ENCODE results near the gene DLGAP4.

Gene DLGAP4

DNA sequence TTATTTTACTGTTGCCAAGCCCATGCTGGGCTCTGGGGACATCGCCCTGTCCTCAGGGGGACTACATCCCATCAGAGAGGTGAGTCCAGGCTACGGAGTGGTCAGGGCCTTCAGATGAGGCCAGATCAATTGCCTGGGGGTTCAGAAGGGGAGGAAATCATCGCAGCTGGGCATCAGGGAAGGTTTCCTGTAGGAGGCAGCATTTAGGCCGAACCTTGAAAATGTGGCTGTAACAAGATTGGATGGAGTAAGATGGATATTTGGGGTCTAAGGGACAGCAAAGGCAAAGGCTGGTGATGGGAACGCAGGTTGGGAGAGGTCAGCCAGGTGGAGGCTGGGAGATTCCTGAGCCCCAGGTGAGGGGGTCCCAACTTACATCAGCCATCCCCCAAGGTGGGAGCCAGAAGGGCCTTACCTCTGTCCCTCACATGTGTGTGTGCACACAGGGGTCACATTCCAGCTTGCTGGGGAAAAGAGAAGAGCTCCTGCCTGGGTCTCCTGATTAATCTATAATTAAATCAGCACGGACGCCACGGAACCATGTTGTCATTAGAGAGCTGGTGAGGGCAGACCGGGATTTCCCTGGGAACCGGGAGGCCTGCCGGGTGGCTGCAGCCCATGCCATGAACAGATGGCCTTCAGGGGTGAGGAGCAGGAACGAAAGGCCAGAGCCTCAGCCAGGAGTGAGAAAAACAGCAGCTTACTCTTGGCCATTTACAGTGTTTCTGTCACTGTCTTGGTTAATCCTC, 30.5 kb upstream of the DLGAP4 start:
- DNase-seq: no peak

DNA sequence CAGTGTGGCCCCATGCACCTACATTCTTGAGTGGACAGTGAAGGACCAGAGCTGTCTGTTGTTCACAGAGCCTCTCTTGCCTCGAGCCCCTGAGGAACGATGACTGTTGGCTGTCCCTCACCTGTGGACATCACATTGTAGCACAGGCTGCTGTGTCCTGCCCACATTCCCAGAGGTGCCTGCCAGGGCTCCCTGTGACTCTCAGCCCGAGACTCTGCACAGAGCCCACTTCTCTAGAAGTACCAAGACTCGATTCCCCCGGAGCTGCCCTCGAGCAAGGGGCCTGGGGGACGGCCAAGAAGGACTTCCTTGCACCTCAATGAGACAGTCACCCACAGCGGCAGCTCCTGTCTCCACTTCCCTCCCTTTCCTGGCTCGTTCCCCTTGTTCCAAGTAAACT, 28.6 kb upstream of the DLGAP4 start:
- no peak for DNase-seq

DNA sequence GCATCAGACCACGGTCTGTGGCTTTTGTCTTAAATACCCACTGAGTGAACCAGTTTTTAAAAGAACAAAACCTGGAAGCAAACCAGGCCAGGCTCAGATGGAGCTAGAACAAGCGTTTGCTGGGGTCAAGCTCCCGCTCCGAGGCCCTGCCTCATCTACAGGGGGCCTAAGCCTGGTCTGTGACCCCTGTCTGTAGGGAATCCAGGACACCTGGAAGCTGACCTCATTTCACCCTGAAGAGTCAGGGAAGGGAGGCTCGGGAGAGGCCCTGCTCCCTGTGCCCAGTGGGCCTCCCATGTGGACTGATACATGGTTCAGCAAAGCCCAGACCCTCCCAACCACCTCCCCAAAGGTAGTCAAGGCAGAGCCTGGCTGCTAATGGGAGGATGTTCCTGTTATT, 26.8 kb upstream of the DLGAP4 start:
- no peak for DNase-seq

DNA sequence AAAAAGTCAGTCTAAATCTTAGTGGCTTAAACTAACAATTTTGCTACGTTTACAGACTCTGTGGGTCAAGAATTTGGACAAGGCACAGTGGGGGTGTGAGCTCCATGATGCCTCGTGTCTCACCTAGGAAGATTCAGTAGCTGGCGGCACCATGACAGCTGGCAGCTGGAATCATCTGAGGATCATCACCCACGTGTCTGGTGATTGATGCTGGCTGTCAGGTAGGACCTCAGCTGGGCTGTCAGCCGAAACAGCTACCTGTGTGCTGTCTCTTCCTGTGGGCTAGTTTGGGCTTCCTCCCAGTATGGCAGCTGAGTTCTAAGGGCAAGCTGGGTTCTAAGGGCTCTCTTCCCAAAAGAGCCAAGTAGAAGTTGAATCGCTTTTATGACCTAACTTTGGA, 26.4 kb upstream of the DLGAP4 start:
- DNase-seq: no peak

DNA sequence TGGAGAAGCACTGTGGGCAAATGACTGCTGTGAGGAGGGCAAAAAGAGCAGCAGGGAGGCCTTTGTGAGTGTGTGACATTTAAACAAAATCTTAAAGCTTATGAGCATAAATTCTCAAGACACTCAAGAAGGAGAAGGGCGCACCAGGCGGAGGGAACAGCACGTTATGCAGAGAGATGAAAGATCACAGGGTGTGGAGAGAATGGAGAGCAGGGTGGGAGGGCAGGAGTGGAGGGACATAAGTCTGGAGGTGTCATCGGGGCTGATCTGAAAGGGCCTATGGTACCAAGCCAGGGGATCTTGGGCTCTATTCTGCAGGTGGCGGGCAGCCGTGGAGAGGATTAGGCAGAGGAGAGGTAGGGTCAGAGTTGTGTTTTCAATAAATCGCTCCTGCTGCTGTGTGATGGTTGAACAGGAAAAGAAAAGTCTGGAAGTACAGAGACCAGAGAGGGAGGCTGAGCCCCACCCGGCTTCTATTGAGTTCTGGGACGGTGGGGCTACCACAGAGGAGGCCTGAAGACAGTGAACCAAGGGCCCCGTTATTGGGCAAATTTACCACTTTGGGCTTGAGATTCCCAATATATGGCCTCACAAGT, 24.3 kb upstream of the DLGAP4 start:
- no peak for DNase-seq

DNA sequence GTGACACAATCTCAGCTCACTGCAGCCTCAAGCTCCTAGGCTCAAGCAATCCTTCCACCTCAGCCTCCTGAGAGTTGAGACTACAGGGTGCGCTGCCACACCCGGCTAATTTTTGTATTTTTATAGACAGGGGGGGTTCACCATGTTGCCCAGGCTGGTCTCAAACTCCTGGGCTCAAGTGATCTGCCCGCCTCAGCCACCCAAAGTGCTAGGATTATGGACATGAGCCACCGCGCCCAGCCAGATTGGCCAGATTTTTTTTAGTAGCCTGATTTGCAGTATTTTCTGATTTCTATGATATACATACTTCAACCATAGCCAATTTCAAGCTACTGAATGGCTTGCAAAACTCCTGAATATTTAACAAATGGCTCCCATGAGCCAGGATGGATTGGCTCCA, 21.4 kb upstream of the DLGAP4 start:
- DNase-seq: no peak

DNA sequence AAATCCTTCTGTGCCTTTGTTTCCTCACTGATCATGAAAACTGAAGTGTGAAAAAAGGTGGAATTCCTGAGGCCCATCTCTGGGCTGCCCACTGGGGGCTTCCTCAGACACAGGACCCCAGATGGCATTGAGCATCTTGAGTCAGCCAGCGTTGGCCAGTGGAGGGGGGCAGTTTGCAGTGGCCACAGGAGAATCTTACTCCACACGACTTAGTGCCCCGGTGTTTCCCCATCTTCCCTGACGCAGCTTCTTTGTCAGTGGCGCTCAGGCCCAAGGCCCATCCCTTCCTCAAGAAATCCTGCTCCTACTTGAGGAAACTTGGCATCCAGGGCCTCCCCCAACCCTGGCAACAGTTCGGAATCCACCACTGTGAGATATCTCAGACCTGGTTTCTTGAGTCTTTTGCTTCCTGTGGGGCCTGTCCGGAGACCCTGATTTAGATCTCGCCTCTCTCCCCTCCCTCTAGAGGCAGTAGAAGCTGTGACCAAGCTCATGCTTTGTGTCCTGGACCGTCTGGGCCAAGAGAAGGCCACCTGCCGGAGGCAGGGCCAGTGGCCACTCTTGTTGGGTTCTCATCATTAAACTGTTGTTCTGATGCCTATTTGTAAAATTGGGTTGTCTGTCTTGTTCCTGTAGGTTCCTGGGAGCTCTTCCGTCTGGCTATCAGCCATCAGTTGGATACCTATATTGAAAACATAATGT, 20.2 kb upstream of the DLGAP4 start:
- no peak for DNase-seq

DNA sequence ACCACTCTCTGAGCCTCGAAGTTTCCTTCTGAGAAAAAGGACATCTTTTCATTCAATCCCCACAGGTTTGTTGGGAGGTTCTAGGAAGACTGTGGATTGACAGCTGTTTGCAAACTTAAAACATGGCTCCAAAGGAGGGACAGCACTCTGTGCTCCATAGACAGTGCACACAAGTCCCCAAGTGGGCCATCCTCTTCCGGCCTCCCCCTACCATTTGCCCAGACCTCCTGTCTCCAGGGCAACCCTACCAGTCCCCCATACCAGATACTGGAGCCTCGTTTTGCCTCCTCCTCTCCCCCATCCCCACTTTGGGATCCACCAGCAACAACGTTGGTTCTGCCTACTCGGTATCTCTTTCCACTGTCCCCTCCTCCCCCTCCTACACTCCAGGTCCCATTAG, 8.5 kb upstream of the DLGAP4 start:
- no peak for DNase-seq

DNA sequence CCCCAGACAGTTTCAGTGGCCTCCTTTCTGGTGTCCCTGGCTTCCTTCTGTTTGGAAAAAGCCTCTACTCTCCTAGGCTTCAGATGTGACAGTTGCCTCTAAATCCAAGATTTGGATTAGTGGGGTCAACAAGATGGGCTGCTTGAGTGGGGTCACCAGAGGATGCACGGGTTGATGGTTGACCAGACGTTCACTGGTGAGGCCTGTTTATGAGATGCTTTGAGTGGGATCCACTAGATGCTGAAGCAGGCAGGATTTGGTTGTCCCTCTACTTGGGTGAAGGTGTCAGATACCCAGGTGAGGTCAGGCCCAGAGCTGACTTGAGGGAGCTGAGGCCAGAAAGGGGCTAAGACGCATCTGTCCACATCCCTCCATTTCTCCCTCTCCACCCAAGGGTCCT, 8.1 kb upstream of the DLGAP4 start:
- DNase-seq: no peak

DNA sequence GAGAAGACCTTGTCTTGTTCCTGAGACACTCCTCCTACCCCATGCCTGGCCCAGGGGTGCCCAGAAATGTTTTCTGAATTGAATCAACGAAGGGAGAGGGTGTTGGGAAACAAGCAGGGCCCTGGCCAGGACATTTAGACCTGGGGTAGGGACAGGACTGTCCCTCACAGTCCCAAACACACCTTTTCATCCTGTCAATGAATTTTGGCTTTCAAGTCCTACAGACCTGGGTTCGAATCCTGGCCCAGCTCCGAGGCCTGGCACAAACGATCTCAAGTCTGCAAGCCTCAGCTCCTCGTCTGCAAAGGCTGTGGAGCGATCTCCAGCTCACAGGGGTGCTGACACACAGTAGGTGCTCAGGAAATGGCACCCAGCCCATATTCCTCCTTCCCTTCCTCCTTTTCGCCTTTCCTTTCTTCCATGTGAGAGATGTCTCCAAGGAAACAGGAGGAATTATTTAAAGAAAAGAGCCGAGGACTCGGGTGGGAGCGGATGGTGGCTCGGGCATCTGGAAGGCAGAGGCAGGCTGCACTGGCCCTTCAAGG, 7.3 kb upstream of the DLGAP4 start:
- no peak for DNase-seq

DNA sequence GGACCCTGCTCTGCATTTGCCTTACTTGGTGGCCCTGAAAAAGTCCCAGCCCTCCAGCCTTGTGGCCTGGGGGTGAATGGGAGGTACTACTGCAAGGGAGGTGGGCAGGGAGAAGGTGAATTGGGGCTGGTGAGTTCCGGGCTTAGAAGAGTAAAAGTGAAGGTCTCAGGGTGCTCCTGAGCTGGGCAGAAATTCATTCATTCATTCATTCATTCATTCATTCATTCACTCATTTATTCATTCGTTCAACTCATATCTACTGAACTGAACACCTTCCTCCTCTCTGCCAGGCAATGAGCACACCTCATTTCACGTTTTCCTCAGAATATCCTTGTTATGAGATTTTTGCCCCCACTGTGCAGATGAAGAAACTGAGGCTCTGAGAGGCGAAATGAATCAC, 6.7 kb upstream of the DLGAP4 start:
- DNase-seq: no peak

DNA sequence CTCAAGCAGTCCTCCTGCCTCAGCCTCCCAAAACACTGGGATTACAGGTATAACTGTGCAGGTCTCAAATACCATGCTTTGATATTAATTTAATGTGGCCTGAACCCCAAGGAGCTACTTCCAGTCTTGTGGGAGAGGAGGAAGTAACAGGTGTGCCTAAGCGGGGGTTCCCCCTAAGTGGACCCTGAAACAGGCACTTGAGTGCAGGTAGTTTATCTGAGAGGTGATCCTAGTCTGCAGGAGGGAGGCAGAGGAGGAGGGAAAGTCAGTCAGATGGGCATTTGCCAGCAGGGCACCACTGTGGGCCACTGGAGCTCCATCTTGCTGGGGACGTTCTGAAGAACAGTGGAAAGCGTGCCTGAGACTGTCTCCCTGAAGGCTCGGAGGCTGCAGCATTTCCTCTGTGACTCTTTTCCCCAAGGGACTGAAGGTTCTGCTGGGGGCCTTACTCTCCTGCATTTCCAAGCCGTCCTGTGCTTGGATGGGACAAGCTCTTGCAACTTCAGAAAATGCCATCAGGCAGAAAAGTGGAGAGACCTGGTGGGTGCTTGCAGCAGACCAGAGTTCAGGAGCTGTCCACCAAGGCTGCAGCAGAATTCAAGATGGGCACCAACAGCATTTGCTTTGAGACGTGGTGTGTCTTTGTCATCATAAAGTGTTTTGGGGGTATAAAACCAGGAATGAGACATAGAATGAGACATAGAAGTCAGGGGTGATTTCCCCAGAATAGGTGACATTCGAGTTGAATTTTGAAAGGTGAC, 4.6 kb upstream of the DLGAP4 start:
- no peak for DNase-seq

DNA sequence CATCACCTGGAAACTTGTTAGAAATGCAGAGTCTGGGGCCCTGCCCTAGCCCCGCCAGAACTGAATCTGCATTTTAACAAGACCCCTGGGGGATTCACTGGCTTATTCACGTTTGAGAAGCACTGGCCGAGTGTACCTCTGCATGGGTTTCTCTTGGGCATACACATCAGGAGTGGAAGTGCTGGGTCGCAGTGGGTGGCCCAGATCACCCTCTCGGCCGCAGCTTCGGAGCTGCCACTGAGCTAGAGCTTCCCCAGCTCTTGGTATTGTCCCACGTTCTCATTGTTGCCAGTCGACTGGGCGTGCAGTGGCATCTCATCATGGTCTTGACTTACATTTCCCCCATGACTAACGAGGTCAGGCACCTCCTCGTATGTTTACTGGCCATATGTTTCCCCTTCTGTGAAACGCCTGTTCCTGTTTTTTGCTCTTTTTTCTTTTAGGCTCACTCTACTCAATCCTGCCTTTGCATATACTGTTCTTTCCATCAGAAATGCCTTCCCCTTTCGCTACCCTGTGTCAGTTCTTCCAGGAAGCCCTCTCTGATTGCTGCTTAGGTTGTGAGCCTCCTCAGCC, 3.0 kb upstream of the DLGAP4 start:
- DNase-seq: peak; percentile 29

DNA sequence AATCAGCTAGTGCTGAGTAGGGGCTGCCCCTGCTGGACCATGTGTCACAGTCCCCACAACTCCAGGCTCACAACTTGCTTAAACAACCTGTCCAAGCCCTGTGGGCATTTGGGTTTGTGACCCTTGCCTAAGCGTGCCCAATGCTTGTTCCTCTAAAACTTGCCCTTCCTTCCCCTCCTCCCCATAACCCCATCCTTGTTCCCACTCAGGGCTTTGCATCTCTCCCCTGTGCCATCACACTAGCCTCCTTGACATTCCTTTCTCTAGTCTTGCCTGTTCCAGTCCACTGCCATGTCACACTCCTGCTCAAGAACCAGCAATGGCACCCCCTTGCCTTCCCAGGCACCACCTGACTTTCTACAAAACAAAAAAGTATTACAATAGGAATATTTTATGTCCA, 2.3 kb upstream of the DLGAP4 start:
- no peak for DNase-seq

DNA sequence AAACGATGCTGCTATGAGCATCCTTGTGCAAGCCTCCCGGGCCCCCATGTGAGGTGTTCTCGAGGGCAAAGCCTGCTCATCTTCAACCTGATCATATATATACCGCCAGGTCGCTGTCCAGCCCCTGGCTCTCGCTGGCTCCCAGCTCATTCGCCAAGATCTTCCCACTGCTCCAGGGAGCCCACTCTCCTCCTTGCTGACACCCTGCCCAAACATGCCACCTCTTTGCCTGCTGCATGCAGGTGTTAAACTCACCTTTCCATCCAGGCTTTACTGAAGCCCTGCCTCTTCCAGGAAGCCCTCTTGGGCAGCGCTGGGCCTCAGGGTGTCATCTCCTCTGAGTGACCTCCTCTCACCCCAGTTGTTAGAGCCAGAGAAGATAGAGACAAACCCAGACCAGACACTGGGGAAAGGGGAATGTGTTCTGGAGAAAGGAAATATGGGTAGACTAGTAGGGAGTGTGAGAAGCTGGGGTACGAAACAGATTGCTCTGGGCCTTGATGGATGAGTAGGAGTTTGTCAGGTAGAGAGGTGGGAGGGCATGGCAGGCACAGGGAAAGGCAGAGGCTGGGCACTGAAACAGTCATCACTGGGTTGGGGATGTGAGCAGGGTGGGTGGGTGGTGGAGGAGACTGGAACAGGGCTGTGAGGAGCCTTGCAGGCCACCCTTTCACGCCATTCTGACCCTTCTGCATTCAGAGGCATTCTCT, 1.2 kb upstream of the DLGAP4 start:
- DNase-seq: no peak

DNA sequence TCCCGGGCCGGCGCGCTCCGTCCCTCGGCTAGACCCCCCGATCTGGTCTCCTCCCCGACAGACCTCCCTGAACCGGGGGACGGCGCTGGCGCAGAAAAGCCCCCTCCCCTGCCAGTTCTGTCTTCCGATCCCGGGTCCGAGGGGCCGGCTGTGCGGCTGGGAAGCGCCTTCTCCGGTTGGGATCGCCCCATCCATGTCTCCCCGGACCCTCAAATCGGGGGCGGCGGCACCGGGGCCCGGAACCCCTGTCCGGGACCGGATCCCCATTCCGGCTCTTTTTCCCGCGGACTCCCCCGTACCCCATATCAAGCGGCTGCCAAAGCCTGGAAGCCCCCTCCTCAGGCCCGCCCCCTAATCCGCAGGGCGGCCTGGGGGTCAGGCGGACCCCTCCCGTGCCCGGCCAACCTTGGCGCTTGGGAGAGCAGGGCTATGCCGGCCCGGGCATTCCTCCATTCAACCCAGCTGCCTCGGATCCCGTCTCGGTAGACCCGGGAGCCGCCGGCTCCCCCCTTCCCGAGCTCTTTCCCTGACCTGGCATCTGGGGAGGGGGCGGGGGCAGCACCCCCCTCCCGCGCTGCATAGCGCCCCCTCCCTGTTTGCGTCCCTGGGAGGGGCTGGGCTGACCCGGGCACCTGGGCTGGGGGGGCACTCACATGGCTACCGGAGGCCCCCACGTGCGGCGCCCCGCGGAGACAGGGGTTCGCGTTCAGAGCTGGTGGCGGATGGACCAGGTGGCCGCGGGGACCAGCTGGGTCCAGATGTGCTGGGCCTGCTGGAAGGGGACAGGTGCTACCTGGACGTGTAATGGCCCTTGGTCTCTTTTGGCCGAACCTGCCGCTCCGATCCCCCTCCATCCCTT, 643 bp downstream of the DLGAP4 start:
- DNase-seq: no peak

DNA sequence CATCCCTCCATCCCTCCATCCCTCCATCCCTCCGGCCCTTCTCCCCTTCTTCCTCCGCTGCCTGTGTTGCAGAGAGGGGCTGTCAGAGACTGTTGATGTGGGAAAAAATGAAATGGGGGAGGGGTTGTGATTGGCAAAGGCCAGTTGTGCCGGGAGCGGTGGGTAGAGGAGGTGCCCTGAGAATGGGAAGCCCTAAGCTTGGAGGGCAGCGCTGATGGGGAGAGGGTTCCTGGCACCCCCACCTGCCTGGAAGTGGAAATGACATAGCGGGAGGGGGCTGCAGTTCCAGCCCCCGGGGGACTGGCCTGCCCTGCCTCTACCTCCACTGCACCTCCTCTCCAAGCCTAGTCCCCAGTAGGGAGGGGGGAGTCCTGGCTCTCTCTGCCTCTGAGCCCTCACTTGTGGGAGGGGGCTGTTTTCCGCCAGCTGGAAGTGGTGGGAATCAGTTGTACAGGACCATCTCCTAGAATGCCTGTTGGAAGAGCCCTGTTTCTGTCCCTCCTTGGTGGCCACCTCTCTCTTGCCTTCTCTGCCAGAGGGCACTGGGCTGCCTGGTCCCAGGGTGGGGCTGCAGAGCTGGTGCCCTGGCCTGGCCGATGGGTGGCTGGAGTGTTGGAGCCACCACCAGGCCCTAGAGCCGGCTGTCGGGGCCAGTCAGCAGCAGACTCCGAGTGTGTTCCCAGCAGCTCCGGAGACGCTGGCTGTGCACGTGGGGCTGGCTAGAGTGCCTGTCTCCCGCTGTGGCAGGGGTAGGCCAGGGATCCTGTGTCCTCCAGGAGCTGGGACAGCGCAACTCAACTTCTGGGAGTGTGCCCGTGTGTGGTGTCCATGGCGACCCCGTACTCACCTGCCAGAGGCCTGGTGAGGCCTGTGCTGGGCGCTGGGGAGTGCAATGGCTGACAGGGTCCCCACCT, 1.5 kb downstream of the DLGAP4 start:
- DNase-seq: no peak

DNA sequence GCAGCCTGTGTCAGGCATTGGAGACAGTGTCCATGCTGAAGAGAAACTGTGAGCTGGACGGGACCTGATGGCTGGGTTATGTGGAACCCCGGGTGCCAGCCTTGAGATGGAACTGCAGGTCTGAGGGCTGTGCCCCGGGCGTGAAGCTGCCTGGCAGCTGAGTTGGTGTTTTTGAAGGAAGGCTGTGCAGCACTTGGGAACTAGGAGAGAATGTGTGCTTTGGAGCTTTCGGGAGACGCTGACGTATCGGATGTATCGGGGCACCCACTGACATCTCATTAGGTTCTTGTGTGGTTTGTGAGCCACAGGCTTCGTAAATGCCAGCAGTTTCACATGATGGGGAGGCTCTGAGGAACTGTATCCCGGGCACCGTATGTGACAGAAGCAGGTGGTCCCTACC, 2.2 kb downstream of the DLGAP4 start:
- no peak for DNase-seq

DNA sequence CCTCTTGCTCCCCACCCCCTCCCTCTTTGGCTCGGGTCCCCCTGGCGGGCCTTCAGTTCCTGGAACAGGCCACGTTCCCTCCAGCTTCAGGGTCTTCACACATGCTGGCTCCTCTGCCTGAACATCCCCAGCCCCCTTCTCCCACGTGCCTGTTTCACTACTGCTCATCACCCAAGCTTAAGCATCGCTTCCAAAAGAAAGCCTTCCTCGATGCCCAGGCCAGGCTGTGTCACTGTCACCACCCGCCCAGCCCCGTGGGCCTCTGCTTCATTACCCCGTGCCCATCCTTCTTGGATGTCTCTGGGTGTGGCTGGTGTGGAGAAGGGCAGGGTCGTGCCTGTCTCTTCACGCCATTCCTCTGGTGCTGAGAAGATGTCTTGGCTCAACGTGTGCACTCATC, 2.8 kb downstream of the DLGAP4 start:
- no peak for DNase-seq

DNA sequence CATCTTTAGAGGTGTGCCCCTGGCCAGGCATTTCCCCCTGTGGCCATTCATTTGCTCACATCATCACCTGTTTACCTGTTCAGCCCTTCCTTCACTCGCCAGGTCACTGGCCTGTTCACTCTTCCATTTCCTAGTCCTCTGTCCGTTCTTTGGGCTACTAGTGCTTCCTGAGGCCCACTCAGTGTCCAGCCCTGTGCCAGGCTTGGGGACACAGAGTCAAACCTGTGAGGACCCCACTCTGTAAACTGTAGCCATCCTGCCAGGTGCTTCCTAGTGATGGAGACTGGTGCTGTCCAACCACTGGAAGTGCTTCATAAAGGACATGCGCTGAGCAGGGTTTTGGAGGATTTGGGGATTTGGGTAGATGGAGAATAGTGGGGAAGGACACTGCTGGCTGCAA, 3.5 kb downstream of the DLGAP4 start:
- no peak for DNase-seq
